Activated CD4-positive, CD25-positive, alpha-beta regulatory T cell (primary cell): ENCODE data around the gene ARHGAP35.
"Not testable (repeated sequence)": the region's sequence is repeated elsewhere in the genome, so short reads cannot be mapped to it uniquely, and the experiment has no call there.

Experiments
- DNase-seq, 4 experiments: peaks; one replicate each; lab custom pipeline; 2025; lab: John Stamatoyannopoulos, UW

The ARHGAP35 gene

DNA sequence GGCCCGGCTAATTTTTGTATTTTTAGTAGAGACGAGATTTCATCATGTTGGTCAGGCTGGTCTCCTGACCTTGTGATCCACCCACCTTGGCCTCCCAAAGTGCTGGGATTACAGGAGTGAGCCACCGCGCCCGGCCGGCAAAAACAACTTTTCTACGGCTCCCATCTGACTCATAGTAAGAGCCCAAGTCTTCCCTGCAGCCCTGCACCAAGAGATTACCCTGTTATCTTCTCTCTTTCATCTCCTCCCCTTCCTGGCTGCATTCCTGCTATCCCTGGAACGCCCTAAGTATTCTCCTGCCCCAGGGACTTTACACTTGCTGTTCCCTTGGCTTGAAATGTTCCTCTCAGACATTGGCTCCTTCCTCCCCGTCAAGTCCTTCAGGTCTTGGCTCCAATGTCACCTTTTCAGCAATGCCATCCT lies 16.7 kb upstream of the ARHGAP35 start:
- DNase-seq = no peak

- DNase-seq = no peak
Measured at GRCh38 chr19:46845959-46846459, 14.8 kb upstream of the ARHGAP35 start.

- DNase-seq = no peak
Measured at GRCh38 chr19:46847528-46847927, 13.3 kb upstream of the ARHGAP35 start.

GRCh38 chr19:46848389-46848788 lies 12.4 kb upstream of the ARHGAP35 start:
- DNase-seq = no peak

GRCh38 chr19:46849610-46850009 lies 11.2 kb upstream of the ARHGAP35 start:
- no peak for DNase-seq

DNA sequence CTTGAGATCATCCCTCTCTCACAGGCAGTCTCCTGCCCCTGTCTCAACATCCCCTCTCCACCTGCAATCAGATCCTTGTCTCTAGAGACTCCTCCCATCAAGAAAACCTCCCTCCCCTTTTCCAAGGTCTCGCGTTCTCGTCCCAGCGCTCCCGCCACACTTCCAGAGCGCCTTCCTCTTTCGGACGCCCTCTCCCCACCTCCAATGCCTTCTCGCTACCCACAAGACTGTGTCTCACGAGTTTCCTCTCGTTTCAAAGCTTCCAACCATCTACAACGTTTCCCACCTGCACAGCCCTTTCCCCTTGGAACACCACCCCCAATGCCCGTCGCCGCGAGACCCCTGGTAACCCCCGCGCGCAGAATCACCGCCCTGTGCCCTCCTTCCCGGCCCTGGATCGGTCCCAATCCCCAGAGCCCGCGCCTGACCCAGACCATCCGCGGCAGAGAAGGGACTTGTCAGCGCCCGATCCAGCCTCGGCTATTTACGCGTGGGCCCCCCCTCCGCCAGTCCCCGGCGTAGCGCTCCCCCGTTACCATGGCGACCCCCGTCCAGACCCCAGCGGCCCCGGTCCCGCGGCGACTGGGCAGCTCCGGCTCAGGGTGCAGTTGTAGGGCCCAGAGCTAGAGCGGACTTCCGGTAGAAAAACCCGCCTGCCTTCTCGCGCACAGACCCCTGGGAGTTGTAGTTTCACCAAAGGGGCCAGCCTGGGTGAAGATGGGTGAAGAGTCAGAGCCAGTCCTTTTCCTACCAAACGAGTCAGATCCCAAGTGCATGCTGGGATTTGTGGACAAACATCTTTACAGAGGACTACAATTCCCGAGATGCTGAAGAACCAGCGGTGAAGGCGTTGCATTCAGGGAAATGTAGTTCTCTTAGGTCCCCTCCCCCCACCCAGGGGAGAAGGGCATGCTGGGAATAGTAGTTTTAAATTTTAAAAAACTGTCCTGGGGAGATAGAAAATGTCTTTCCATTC lies 10.3 kb upstream of the ARHGAP35 start, which contains the start of gene AP2S1:
Gene AP2S1 (minus strand): TSS at position 619 of the 976 bp plus-strand sequence. CDS start 80 bp downstream, at position 539.
- peak; percentile 73 to 81 (median 78) for DNase-seq

- DNase-seq = no peak
Measured at GRCh38 chr19:46852830-46853229, 8.0 kb upstream of the ARHGAP35 start.

GRCh38 chr19:46854698-46855097 lies 6.1 kb upstream of the ARHGAP35 start:
- not testable (repeated sequence) for DNase-seq

DNA sequence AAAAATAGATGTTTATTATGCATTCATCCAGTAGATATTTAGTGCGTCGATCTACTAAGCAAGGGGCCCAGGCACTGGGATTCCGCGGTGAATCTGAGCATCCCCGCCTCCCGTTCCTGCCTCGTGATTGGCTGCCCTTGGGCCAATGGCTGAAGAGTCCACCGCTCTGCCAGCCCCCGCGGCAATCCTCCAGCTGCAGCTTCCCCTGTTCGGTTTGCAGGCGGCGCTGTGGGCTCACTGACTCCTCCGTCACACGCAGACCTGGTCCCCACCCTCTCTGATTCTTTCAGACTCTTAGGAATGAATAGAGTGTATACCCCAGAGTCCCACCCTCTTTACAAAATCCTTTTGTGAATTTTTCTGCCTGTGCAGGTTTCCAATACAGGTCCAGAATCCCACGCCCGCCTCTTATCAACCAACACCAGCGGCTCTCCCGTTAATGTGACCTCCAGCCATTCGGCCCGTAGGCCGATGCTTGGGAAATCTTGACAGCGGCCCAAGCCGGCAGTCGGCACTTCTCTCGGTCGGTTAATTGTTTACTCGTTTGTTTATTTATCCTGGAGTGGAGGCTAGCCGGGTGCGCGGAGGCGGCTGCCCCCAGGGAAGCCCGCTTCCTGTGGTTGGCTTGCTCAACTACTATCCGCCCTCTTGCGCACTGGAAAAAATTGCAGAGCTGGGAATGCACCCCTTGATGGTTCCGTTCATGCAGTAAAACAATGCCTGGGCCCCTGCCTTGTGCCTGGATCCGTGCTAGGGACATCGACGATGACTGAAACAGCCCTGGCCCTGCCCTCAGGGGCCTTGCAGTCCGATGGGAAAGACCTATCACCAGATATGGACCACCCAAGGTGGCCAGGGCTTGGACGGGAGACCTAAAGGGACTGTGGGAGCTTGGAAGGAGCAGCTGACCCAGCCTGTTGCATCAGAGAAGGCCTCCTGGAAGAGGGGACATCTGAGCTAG lies 4.5 kb upstream of the ARHGAP35 start:
- peak; percentile 76 to 81 (median 78) for DNase-seq

- no peak for DNase-seq
Measured at GRCh38 chr19:46859637-46860124, 1.1 kb upstream of the ARHGAP35 start.

DNA sequence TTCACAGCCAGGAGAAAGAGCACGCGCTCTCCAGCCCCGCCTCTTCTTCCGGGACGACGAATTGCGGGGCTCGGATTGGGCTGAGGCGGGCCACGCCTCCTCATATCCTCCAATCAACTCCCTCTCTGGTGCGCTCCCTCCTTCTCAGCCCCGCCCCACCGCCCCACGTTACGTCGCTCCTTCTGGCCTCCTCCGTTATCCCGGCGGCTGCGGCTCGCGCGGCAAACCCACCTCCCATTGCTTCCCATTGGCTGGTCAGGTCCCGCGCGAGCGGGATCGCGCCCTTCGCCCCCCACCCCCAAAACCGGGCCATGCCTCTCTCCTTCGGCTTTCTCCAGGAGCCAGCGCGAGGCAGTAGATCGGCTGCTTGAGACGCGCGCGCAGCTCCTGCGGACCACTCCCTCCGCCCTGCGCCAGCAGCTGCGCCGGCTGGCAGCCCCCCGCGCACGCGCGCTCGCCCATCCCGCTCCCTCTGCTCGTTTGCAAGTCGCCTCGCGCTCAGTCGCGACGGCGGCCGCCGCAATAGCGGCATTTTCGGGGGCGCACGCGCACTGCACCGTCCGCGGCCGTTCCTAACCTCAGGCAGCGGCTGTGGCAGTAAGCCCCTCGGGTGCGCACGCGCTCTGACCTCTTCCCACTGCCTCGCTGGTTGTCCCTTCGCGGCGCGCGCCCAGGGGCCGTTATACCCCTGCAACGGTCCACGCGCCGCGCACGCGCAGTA lies 512 bp upstream of the ARHGAP35 start:
- DNase-seq = peak; percentile 83 to 86 (median 85)

DNA sequence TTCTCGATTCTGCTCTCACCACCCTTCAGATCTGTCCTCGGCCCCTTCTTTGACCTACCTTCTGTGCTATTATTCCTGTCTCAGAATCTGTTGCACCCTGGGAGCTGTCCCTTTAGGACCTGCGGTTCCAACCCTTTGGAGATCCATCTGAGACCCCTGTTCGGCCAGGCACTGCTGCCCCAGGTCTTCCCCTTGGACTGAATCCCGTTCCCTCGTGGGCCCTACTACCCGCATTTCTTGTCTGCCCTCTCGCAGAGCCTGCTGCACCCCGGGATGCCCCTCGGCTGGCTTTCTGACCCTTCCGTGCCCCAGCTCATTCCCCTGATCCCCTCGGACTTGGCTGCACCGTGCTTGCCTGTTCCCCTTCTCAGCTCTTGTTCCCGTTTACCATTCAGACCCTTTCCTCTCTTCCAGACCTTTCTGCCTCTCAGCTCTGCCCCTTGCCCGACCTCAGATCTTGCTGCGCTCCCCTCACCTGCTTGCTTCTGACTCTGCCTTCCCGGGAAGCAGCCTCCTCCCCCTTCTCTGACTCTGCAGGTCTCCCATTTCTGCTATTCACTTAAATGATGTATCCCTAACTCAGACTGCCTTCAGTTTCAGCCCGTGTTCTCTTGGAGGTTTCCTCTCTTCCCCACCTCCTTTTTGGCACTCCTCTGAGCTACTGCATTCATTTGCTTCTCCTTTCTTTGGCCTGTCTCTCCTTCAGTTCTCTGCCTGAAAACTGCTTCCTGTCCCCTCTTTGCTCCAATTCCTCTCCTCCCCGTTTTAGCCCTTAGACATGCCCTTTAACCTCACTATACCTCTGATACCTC lies 1.1 kb downstream of the ARHGAP35 start:
- DNase-seq = no peak

DNA sequence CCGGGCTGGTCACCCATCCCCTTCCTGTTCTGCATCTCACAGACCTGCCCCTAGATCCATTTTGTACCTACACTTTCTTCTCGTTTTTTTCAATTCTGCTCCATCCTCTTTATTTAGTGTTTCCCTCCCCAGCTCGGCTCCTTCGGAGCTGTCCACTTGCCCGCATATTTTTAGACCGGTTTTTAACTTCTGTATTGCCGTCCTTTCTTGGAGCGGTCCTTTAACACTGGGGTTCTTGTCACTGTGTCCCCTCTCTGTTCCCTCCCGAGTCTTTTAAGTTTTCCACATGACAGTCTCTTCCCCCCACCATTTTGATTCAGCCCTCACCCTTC lies 1.7 kb downstream of the ARHGAP35 start:
- DNase-seq = no peak

DNA sequence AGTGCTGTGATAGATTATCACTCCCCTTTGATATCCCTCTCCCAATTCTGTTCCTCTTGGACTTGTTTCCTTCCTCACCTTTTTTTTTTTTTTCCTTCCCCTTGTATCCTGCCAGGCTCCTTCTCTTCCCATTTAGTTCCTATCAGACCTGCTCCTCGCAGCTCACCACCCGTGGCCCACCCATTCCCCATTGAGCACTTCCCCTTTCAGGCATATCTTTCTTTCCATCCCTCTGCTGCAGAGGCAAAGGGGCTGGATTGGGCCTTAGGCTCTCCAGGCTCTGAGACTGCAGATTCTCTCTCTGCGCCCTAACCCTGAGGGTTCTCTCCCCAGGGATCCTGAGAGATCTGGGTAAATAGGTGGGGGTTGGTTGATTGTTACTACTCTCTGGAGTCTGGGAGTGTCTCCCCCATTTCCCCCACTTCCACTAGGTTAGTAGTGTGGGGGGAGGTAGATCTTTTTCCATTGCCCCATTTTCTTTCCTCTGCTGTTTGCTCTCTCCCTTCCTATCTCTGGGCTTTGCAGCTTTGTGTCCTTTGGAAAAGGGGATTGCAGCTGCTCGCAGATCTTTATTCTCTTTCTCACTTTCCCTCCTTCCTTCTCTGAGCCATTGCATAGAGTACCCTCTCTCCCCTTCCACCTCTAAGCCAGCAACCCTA lies 2.3 kb downstream of the ARHGAP35 start:
- no peak for DNase-seq

DNA sequence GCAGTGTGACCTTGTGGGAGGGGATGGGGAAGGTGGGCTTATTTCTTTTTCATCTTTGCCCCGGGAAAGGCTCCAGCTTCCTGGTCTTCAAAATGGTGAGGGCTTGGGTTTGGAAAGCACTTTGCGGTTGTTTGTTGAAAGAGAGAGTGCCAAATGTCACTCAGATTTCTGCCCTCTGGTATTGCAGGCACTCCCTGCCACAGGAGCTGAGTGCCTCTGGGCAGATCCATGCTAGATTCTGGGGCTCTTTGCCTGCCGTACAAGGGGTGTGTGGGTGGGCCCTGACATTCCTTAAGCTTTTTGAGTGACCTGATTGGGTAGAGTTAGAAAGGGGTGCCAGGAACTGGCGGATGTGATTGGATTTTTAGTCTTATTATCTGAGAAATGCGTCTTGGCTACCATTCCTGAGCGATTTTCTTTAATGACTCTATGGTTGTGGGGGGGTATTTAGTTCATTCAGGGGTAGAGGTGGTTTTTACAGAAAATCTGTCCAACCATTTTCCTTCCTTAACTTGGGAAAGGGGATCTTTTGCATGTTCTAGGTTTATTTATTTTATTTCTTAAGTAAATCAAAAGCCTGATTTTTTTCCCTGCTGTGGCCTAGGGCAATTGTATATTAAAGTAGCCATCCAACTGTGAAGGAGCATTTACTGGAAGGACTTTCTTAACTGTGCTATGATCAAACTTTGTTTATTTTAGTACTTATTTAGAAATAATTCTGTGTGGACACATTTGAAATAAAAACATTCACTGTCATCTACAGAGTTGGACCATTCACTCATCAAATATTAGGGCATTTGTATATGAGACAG lies 3.2 kb downstream of the ARHGAP35 start:
- no peak for DNase-seq

DNA sequence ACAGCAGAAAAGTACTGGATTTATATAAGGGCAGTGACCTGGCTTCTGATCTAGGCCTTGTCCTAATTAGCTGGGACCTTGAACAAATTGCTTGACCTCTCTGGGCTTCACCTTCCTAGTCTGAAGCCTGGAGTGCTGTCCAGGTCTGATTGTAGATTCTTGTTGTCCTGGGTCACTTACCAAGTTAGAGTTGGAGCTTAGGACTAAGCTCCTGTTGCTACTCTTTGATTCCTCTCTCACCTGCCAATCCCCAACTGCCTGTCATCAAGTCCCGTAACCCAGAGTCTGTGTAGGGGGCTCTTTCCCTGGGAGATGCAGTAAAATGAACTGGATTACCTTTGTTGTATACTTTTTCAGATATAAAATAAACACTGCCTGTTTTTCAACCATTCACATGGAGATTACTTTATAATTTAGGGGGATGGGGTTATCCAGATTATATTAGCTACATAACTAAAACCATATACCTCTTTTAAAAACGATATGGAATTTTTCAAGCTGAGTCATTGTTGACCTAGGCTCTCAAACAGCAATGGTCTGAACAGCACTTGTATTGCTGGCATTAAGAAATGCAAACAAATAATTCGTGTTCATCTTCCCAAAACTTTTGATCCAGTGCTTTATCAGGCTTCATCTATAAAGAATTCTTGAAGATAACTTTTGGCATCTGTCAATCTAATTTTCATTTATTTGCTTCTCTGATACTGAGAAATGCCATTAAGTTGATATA lies 5.8 kb downstream of the ARHGAP35 start:
- DNase-seq = no peak

- no peak for DNase-seq
Measured at GRCh38 chr19:46867170-46867569, 6.4 kb downstream of the ARHGAP35 start.

- no peak for DNase-seq
Measured at GRCh38 chr19:46868025-46868802, 7.4 kb downstream of the ARHGAP35 start.
